HG03159 (cell line): ENCODE data around the gene TCF20.
A peak's percentile ranks its signal among the peaks of the same experiment; 100 is the strongest.

ENCODE experiments used
- ATAC-seq: cut with Tn5 transposase; IDR thresholded peaks from one replicate; pipeline ENCODE4 v1.9.1; 2021; ENCODE audit warnings: mild to moderate bottlenecking, moderate library complexity; ENCODE audit not compliant: unreplicated experiment

The TCF20 gene

GRCh38 chr22:42283278-42284201, 13.1 kb upstream of the TCF20 start:
- ATAC-seq, result no peak

- ATAC-seq, result no peak
Measured at GRCh38 chr22:42282943-42283277, 12.5 kb upstream of the TCF20 start.

GRCh38 chr22:42282252-42282942, 11.9 kb upstream of the TCF20 start:
- ATAC-seq, result no peak

GRCh38 chr22:42281706-42282251, 11.3 kb upstream of the TCF20 start:
- no peak for ATAC-seq

- ATAC-seq, result no peak
Measured at GRCh38 chr22:42281284-42281683, 10.8 kb upstream of the TCF20 start.

- ATAC-seq, result no peak
Measured at GRCh38 chr22:42280836-42281235, 10.4 kb upstream of the TCF20 start.

- ATAC-seq, result no peak
Measured at GRCh38 chr22:42280140-42280539, 9.7 kb upstream of the TCF20 start.

GRCh38 chr22:42279425-42280020, 9.1 kb upstream of the TCF20 start:
- ATAC-seq, result no peak

GRCh38 chr22:42277988-42278776, 7.7 kb upstream of the TCF20 start:
- no peak for ATAC-seq

- no peak for ATAC-seq
Measured at GRCh38 chr22:42277232-42277753, 6.8 kb upstream of the TCF20 start.

- ATAC-seq, result no peak
Measured at GRCh38 chr22:42275970-42276369, 5.5 kb upstream of the TCF20 start.

GRCh38 chr22:42275176-42275575, 4.7 kb upstream of the TCF20 start:
- no peak for ATAC-seq

GRCh38 chr22:42273855-42274451, 3.5 kb upstream of the TCF20 start:
- no peak for ATAC-seq

- no peak for ATAC-seq
Measured at GRCh38 chr22:42272431-42272999, 2.1 kb upstream of the TCF20 start.

GRCh38 chr22:42271906-42272305, 1.5 kb upstream of the TCF20 start:
- ATAC-seq, result no peak

GRCh38 chr22:42271191-42271813, 849 bp upstream of the TCF20 start:
- no peak for ATAC-seq

- peak; percentile 36 for ATAC-seq
Measured at GRCh38 chr22:42270176-42270509, 310 bp downstream of the TCF20 start.

GRCh38 chr22:42269432-42270175, 849 bp downstream of the TCF20 start:
- ATAC-seq, result peak; percentile 48
